ENCODE measurements around the gene NUDCD3. TPM values are rescaled to one million over a fixed set of nuclear protein-coding genes. Genes with fewer than 3 reads are reported as not detected.

The NUDCD3 gene
- total and polyA plus RNA-seq, 10 donors = 21.7 to 97.9 (median 41.3) TPM

DNA sequence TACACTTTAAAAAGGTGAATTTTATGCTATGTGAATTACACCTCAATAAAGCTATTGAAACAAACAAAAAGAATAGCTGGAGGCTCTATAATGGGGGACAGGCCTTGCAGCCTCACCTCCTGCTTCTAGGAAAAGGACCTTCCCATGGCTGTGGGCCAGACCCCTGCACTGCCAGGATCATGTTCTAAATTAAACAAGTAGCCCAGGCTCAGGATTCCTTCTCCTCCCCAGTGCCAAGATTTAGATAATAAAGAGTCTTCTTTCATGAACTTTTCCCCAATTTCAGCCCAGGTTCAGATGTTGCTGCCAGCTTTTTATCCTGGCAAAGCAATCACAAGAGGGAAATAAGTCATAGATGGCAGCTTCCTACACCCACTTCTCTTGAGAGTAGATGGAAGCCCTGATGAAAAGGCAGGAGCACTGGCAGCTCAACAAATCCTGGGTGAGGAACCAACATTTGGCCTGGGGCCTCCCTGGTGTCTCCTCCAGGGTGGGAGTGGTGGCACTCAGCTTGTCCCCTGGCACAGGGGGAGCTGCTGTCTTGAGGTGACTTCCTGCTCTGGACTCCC lies 142.8 kb downstream of the NUDCD3 start:
- intact Hi-C loops (cut with DNase I; ENCODE audit: low total_unique reads) = no loop called here
- no peak overlapping the region for H3K4me3 ChIP-seq
- no peak overlapping the region for H3K27ac ChIP-seq
- no peak for TF ChIP-seq POLR2AphosphoS5 (IDR thresholded peaks at IDR 0.05)
- TF ChIP-seq, protein P1, sequence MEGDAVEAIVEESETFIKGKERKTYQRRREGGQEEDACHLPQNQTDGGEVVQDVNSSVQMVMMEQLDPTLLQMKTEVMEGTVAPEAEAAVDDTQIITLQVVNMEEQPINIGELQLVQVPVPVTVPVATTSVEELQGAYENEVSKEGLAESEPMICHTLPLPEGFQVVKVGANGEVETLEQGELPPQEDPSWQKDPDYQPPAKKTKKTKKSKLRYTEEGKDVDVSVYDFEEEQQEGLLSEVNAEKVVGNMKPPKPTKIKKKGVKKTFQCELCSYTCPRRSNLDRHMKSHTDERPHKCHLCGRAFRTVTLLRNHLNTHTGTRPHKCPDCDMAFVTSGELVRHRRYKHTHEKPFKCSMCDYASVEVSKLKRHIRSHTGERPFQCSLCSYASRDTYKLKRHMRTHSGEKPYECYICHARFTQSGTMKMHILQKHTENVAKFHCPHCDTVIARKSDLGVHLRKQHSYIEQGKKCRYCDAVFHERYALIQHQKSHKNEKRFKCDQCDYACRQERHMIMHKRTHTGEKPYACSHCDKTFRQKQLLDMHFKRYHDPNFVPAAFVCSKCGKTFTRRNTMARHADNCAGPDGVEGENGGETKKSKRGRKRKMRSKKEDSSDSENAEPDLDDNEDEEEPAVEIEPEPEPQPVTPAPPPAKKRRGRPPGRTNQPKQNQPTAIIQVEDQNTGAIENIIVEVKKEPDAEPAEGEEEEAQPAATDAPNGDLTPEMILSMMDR (IDR thresholded peaks at IDR 0.05 in 8 of 11, conservative IDR thresholded peaks at IDR 0.05 in 3 of 11) = no peak
- TF ChIP-seq POLR2A (IDR thresholded peaks at IDR 0.05) = no peak
- H3K9me3 ChIP-seq = peaks cover 0 to 23% (median 13%) of the 10 kb centered on the region in 8 donors
- no peaks in the 10 kb centered on the region for H3K4me1 ChIP-seq
- peaks cover 0 to 22% (median 0%) of the 10 kb centered on the region in 7 donors for H3K27me3 ChIP-seq (replicated peaks in 1 of 7)
- no peak for DNase-seq
- no peaks in the 10 kb centered on the region for H3K36me3 ChIP-seq

- 87 to 96% (median 91%) methylated on average over 2 of the region's 2 CpGs for WGBS, 5 donors
- DNase-seq = no peak
- intact Hi-C loops (cut with DNase I; ENCODE audit: low total_unique reads) = no loop called here
Observed at GRCh38 chr7:44346063-44346462, 144.4 kb downstream of the NUDCD3 start.

GRCh38 chr7:44341401-44341800 lies 149.1 kb downstream of the NUDCD3 start:
- Histone ChIP-seq H3K4me3 (no peak overlapping the region), H3K27me3 (replicated peaks in 1 of 7) (peaks cover 0 to 4% (median 0%) of the 10 kb centered on the region in 7 donors), H3K9me3 (peaks cover 0 to 29% (median 22%) of the 10 kb centered on the region in 8 donors), H3K4me1 (no peaks in the 10 kb centered on the region), H3K27ac (no peak overlapping the region), H3K36me3 (no peaks in the 10 kb centered on the region)
- 79 to 86% (median 83%) methylated on average over 3 of the region's 3 CpGs for WGBS, 5 donors
- DNase-seq = no peak
- TF ChIP-seq POLR2AphosphoS5 (IDR thresholded peaks at IDR 0.05) = no peak
- TF ChIP-seq, protein P1 (IDR thresholded peaks at IDR 0.05 in 8 of 11, conservative IDR thresholded peaks at IDR 0.05 in 3 of 11) = no peak
- TF ChIP-seq POLR2A (IDR thresholded peaks at IDR 0.05) = no peak
- intact Hi-C loops (cut with DNase I; ENCODE audit: low total_unique reads) = no loop called here

More at GRCh38 chr7:44346063-44346462, 144.4 kb downstream of the NUDCD3 start:
- H3K4me1 ChIP-seq = no peaks in the 10 kb centered on the region
- no peak overlapping the region for H3K4me3 ChIP-seq
- peaks cover 0 to 22% (median 0%) of the 10 kb centered on the region in 7 donors for H3K27me3 ChIP-seq (replicated peaks in 1 of 7)
- H3K9me3 ChIP-seq = peaks cover 0 to 22% (median 11%) of the 10 kb centered on the region in 8 donors
- no peak overlapping the region for H3K27ac ChIP-seq
- TF ChIP-seq, protein P1 (IDR thresholded peaks at IDR 0.05 in 8 of 11, conservative IDR thresholded peaks at IDR 0.05 in 3 of 11) = no peak
- TF ChIP-seq POLR2A (IDR thresholded peaks at IDR 0.05) (no peak), POLR2AphosphoS5 (IDR thresholded peaks at IDR 0.05) (no peak)
- no peaks in the 10 kb centered on the region for H3K36me3 ChIP-seq

- no peak for DNase-seq
- H3K27ac ChIP-seq = no peak overlapping the region
- peak overlapping the region in 1 of 8 donors; percentile 17 for H3K4me3 ChIP-seq
- intact Hi-C loops (cut with DNase I; ENCODE audit: low total_unique reads) = no loop called here
- WGBS, 5 donors = 38 to 49% (median 48%) methylated on average over 3 of the region's 3 CpGs
- H3K27me3 ChIP-seq (replicated peaks in 1 of 7) = no peaks in the 10 kb centered on the region
- no peaks in the 10 kb centered on the region for H3K36me3 ChIP-seq
- peaks cover 0 to 35% (median 30%) of the 10 kb centered on the region in 8 donors for H3K9me3 ChIP-seq
- H3K4me1 ChIP-seq = peaks cover 0 to 8% (median 2%) of the 10 kb centered on the region in 6 donors
- no peak for TF ChIP-seq POLR2A (IDR thresholded peaks at IDR 0.05)
- TF ChIP-seq, protein P1 (IDR thresholded peaks at IDR 0.05 in 8 of 11, conservative IDR thresholded peaks at IDR 0.05 in 3 of 11) = no peak
- TF ChIP-seq POLR2AphosphoS5 (IDR thresholded peaks at IDR 0.05) = no peak
Observed at GRCh38 chr7:44338600-44338999, 151.9 kb downstream of the NUDCD3 start.
